CD4-positive, alpha-beta T cell treated with Interleukin-6 for 4 hours (primary cell): ENCODE results near the gene NISCH.

Experiments
- DNase-seq: peaks from one replicate; pipeline ENCODE4 v3.0.0-alpha.2; 2020; ENCODE audit warnings: mixed read lengths

Gene NISCH

DNA sequence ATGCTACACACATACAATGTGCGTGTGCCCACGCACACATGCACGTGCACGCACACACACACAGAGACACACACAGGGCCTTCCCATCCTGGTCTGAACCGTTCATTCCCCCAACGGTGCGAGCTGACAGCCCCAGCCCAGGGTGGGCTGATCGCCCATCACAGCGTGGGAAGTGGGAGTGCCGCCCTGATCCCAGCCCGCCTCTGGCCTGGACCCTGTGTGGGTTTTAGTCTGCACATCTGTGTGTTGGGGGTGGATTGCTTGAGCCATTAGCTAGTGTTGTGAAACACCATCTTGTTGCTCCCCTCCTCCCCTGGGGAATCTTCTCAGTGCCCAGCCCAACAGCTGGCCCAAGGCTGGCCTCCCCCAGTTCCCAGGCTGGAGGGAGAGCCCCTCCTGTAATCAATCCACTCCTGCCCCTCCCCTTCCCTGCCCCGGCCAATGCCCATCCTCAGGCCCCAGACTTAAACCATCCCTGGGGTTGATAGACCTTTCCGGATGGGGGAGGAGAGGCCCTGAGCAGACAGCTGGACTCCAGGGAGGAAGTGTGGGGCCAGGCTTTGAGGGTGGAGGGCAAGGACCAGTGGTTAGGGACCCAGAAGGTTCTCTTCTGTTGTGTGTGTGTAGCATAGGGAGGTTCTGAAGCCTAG is 18.8 kb upstream of the NISCH start:
- no peak for DNase-seq

DNA sequence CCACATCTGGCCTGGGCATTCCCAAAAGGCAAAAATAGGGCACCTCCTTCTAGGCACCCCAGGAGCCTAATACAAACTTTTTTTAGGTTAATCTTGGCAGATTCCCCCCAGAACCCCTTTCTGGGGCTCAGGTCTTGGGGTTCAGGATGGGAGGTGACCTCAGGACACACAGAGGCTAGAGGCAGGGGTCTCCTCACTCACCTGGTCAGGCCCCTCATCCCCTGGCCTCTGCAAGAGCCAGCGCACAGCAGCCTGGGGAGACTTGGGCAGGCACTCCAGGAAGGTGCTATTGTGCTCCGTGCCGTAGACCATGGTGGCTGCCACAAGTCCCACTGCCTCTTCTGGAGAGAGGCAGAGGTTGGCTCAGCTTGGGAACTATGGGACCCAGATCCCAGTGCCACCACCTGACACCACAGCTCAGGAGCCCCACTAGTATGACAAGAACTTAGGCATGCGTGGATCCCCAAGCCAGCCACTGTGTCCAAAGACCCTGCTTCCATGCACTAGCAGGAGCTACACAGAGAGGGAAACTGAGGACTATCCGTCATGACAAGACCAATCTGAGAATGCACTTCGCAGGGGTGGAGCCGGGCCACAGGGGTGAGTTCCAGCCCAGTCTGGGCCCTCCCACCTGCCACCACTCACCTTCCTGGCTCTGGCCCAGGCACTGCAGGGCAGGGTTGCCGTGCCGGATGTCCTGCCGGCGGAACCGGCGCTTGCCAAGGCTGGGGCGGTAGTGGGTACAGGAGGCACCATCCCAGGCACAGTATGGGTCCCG is 17.9 kb upstream of the NISCH start:
- no peak for DNase-seq

DNA sequence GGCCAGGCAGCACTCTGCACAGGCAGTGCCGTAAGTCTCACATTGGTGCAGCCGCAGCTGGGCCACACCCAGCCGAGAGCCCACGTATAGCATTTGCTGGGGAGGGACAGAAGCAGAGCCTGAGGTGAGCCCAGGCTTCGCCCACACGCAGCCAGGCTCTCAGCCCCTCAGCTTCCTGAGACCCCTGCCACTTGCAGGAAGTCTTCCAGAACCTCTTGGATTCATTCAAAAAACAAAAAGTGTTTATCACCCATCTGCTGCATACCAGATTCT is 17.4 kb upstream of the NISCH start:
- no peak for DNase-seq

DNA sequence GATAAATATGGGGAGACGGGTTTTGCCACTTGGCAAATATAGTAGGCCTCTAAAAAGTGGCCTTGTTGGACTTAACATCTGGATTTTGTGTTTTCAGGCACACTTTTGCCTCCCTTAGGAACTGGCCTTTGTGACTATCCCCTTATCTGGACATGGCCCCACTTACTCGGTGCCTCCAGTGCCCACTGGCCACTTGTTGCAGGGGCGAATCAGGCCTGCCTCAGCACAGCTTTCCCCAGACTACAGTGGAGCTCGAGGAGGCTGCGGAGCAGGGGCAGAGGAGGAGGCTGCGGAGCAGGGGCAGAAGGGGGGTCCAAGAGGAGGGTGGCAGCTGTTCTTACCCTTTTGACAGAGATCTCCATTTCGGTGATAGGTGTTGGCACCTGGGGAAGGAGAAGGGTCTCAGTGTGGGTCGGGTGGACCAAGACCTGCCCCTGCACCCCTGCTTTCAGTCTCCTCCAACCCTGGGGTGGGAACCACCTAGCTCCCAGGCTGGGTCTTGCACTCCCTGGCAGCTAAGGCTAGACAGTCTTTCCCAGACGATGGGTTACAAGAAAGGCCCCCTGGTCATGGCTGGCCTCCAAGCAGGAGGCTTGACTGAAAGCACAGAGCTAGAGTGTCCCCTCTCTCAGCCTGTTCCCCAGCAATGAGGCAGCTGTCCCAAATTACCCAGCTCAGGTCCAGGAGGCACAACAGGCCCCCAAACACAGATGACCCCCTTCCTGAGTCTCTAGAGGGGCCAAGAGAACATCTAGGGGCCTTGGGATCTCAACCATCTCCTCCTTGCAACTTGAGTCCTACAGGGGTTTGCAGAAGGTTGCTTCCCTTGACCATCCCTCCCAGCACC is 16.6 kb upstream of the NISCH start:
- DNase-seq = no peak

DNA sequence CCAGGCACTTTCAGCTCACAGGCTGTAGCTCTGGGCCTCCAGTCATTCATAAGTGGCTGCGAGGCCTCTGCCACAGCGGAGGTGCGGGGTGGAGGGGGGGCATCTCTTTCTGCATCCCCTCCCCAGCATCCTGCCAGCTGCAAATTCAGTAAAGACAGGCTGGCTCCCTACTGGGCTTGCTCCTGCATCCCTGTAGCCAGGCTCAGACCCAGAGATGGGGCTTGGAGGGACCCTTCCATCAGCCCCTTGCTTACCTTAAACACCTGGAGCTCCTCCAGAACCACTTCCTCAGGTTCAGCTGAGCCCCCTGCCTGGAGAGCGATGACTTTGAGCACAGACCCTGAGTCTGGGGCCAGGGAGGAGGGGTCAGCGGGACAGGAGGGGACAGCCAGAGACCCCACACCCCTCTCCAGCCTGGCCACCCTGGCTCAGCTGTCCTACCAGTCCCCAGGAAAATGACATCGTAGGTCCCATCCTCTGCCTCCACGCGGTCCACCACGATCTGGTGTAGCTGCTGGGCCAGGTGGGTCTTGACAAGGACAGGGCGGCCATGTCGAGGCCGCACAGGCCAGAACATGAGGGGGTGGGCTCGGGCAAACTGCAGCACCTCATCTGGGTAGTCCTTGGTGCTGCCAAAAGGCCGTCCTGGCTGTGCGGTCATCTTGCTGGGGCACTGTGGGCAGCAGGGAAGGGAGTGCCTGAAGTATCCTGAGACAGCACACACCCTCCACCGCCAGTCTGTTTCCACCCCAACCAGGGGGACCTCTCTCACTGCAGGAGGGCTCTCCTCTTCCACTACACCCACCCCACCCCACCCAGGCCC is 15.8 kb upstream of the NISCH start:
- no peak for DNase-seq

DNA sequence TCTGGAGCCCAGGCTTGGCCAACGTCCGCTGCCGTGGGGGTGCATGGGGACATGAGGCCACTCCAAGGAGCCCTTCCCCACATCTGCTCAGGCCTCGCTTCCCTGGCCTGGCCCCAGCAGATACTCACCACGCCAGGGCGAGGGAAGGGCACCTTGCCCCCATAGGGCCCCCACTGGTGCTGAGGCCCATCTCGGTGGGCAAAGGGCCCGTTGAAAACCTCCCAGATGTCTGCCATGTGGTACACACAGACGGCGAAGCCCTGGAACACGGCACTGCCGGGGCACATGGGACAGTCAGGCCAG is 15.2 kb upstream of the NISCH start:
- DNase-seq = no peak

DNA sequence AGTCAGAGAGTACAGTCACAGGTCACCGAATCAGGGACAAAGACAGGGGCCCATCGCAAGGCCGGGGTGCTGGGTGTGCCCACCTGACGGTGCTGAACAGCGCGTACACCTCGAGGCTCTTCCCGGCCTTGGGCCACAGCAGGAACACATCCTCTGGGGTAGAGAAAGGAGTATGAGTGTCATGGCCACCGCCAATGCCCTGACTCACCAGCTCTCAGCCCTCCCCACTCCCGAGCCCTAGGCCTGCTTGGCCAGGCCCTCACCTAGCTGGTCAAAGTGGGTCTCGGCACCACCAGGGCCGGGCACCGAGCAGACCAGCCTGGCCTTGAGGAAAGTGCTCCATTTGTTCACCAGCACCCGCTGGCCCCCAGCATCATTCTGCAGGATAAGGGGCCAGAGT is 14.7 kb upstream of the NISCH start:
- DNase-seq = no peak

DNA sequence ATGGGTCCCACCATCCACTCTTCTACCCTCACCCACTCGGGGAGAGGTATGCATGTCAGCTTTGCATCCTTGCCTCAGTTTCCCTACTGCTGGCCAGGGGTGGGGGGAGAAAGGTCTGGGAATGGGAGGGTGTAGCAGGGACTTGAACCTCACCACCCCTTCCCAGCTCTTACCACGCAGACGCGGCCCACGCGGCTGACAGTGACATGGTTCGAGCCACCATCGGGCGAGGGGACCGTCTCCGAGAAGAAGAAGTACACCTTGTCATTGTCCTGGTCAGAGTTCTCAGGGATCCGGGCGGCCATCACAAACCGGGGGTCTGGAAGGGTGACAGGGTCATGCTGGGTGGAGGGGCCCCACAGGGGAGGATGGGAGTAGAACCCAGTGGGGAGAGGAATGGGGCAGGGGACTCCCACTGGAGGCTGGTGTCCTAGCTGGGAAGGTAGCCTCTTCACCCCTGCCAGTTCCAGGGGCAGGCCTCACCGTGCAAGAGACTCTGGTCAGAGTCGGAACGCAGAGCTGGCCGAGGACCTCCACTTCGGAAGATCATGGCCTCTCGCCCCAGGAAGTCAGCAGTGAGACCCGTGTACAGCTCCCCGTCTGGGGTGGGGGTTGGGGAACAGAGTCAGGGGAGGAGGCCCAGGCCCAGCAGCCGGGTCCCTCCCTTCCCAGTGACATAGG is 14.2 kb upstream of the NISCH start:
- DNase-seq = no peak

DNA sequence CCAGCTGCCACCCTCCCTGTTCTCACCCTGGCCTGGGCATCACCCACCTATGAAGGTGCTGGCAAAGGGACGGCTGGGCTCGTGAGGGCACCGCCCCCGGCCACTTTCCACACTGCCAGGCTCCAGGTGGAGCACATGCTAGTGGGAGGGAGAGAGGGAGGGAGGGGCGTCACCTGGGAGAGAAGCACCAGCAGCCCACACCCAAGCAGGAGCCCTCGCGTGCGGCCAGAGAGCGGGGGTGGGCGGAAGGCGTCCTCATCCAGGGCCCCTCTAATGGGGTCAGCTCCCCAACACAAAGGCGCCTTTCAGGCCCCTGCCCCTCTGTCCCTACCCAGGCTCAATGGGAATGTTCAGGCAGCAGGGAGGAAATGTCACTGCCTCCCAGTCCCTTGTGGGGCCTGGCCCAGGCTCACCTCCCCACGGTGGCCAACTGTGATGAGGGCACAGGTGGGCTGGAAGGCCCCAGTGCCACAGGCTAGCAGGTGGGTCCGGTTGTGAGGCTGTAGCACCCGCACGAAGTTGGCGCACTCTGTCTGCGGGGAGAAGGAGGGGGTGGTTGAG is 13.6 kb upstream of the NISCH start:
- DNase-seq = no peak

DNA sequence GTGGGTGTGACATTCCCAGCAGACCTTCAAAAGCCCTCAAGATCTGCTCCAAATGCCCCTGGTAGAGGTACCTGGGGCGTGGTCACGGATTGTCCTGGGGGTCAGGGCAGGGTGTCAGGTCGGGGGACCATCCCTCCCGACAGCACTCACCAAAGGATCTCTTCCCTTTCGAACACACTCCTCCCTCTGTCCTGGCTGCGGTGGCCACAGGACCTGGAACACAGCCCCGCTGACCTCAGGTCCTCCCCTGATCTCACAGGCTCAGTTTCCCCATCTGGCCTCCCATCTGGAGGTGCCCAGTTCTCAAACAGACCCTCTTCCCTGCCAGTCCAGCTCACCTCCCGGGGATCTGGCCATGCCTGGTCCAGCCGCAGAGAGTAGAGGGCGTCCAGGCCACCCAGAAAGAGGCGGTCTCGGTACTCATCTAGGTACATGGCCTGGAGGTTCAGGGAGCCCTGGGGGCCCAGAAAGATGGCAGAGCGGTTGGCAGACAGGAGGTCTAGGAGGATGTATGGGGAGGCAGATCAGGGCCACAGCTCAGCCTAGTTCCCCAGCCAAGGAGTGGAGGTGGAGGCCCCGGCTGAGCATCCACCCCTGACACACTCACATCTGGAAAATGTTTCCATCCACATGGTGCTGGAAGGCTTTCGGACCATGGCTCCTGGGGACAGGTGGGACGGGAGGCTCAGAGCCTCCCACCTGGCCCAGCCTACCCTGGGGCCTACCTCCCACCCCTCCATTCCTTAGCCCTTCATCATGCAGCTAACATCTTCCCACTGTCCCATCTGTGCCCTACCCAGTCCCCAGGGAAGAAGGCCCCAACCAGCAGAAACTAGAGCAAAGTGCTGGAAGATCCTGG is 12.8 kb upstream of the NISCH start:
- no peak for DNase-seq

DNA sequence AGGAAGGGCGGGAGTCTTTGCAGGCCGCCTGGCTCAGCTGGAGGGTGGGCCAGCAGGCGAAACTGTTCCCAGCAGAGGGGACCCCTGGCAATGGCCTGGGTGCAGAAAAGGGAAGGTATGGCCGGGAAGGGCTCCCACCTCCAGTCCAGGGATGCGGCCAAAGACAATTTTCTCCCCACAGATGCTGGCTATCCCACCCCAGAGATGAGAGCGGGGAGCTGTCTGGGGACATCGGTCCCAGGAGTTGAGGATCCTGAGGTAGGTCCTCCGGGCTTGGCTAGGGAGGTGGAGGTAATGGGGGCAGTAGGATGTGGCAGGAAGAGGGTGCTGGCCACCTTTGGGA is 12.2 kb upstream of the NISCH start:
- DNase-seq = no peak

DNA sequence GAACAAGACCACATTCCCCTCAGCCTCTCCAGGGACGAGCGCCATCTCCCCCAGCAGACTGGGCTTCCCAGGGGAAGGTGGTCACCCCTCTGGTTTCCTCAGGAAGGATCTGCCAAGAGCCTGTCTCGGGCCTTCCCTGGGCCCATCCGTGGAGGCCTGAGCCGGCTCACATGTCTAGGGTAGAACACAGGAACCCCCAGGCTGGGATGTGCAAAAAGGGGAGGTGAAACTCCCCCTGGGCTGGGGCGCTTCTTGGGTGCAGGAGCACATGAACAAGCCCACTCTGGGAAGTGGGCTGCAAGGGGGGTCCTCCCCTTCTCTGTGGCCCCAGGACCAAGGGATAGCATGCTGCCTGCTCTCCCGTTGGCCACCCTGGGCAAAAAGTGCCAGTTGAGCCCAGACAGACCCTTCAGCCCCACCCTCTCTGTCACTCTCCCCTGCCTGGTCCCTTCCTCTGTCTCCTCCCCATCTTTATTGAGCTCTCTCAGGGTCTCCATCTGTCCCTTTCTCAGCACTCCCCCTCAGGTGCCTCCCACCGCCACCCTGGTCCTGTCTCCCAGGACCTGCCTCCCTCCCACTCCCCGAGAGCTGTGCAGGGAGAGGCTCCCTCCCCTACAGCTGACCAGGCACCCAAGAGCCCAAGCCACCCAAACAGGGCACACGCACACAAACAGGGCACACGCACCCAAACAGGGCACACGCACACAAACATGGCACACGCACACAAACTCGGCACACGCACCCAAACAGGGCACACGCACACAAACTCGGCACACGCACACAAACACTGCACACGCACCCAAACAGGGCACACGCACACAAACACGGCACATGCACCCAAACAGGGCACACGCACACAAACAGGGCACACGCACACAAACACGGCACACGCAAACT is 11.4 kb upstream of the NISCH start:
- DNase-seq = no peak

DNA sequence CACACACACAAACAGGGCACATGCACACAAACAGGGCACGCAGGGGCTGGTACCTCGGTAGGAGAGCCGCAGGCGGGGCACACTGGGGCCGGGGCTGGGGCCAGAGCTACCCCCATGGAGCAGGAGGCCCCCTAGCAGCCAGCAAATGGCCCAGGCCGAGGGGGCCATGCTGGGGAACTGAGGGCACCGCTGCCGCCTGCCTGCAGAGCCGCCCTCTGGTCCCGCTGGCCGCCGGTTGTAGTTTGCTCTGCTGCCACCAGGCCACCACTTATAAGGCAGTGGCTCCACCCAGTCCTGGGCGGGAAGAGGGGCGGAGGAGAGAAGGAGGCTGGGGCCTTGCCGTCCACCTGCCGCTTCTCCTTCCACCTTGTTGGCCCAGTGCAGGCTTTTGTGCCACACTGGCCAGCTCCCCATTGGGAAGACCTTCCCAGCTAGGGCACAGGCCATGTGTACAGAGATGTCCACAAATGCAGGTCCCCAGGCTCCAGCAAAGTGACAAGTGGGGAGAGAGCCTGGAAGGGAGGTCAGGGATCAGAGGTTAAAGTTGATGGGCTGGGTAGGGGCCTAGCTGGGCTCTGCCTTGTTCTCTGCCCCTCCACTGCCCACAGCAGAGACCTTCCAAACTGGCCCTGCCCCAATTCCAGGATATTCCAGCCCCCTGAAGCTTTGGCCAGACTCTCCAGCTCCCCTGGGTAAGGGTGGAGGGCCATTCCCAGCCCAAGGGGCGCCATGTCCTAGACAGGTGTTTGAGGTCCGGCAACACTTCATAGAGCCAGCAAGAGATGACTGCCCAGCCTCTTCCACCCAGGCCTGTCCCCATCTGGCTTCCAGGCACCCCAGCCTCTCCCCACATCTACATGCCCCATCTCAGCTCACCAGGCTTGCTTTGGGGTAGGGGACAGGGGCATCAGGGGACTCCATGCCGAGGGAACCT is 10.3 kb upstream of the NISCH start, which contains the start of gene SEMA3G:
Gene SEMA3G, minus strand, starts transcription at position 244 of the 934 bp plus-strand sequence. Its CDS starts 76 bp downstream, at position 168.
- DNase-seq = peak; percentile 76

DNA sequence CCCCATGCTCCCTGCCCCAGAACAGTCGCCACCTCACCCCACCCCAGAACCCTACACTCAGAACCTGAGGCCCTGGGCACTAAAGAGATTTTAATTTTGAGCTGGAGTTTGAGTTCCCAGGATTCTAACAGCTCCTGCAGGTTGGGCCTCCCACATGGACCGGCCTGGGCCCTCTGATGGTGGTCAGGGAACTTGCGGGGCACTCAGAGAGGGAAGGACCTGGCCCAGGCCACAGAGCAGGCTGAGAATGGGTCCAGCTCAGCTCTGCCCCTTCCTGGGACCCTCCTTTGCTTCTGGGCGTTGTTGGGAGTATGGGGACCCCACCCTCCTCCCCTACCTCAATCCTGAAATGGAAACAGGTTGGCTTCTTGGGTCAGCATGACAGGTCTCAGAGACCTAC is 9.4 kb upstream of the NISCH start:
- DNase-seq = no peak

DNA sequence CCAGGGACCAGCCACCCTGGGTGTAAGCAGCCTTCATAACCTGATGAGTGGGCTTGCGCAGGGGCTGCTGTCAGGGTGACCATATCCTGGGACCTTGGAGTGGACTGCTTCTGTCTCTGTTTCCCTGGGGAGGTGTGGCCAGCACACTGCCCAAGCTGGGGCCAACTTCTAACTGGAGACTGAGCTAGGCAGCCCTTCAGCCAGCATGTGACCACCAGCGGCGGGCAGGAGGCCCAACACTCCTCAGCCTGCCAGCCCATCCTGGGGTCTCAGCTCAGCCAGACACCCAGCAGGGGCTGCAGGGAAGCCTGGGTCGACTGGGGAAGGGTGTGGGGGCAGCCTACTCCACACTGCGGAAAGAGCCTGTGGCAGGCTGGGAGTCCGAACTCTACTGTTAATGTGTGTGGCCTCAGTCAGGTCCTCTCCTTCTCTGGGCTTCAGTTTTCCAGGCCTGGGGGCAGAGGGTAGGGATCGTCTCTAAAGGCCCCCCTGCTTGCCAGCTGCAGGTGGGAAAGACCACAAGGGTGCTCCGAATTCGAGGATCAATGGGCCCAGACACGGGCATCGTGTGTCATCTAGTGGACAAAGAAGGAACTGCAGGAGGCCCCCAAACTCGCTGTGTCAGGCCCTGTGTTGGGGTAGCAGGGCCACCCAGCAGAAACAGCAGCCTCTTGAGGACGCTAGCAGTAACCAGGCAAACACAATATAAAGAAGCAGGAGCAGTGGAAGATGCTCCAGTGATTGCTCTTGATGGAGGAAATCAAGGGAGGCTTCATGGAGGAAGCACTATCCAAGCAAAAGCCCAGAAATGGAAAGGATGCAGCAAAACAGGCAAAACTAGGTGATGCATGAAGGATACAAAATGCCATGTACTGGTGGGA is 8.5 kb upstream of the NISCH start:
- DNase-seq = peak; percentile 77

DNA sequence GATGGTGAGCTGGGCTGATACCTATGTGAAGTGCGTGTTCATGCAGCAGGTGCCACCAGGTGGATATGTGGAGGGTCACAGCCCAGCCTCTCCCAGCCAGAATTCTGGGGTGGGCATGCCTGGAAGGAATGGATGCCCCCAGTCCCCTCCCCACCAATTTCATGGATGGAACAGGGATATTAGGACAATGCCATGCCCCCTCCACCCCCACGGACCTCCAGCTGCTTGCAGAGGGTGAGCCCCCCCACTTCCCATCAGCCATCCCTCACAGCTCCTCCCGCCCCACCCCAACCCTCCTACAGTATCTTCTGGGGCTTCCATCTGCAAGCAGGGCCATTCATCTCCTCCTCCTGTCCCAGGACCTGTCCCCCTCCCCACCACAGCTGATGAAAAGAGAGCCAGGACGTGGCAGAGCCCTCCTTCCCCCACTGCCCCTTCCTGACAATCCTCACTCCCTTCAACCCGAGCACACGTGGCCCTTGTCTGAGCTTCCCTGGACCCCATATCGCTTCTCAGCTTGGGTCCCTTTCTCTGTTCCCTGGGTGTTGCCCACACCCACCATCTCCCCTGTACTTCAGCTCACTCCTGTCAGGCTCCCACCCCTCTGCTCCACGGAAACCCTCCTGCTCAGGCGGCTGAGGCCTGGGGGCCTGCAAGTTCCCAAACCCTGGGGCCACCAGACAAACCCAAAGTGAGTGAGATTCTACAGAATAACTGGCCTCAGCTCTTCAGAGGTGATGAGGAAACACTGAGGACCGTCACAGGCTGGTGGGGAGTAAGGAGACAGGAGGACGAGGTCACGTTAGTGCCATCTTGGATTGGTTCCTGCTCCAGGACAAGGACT is 7.7 kb upstream of the NISCH start:
- DNase-seq = no peak
